GM12872 (cell line): Measurements from ENCODE around the gene GNPTG.

Source experiments
- CTCF ChIP-seq: IDR thresholded peaks from 3 replicates; pipeline ENCODE4 v1.5.1; 2011; ENCODE audit warnings: low read depth, mild to moderate bottlenecking, low read length, moderate library complexity; ENCODE audit not compliant: insufficient read depth

The GNPTG gene

GRCh38 chr16:1333854-1334700 is 17.7 kb upstream of the GNPTG start:
- TF ChIP-seq CTCF: no peak

GRCh38 chr16:1334739-1335138 is 17.0 kb upstream of the GNPTG start:
- TF ChIP-seq CTCF: no peak

GRCh38 chr16:1335211-1335971 is 16.3 kb upstream of the GNPTG start:
- no peak for TF ChIP-seq CTCF

- TF ChIP-seq CTCF: no peak
These were observed 15.7 kb upstream of the GNPTG start for GRCh38 chr16:1335996-1336395.

- no peak for TF ChIP-seq CTCF
These were observed 15.1 kb upstream of the GNPTG start for GRCh38 chr16:1336619-1337018.

GRCh38 chr16:1337486-1337885 is 14.2 kb upstream of the GNPTG start:
- no peak for TF ChIP-seq CTCF

GRCh38 chr16:1338119-1338730 is 13.5 kb upstream of the GNPTG start:
- TF ChIP-seq CTCF: peak; percentile 69
